Body of pancreas (tissue), 4 donors: Measurements from ENCODE around the gene RPS4Y1.

ENCODE experiments used
- CTCF ChIP-seq, 7 experiments: fragments of 450-650 bp in 4 of 7; fragments of 200-600 bp in 3 of 7; sonication (generic) in 3 of 7; IDR thresholded peaks; one replicate each; pipeline ENCODE4 v1.5.1; 2016 to 2019; ENCODE audit warnings: antibody characterized with exemption in 7 of 7
- POLR2A ChIP-seq, 3 donors: fragments of 450-650 bp; IDR thresholded peaks; one replicate each; pipeline ENCODE4 v1.6.1; 2016; ENCODE audit warnings: antibody characterized with exemption in 3 of 3, mild to moderate bottlenecking in 2 of 3

DNA sequence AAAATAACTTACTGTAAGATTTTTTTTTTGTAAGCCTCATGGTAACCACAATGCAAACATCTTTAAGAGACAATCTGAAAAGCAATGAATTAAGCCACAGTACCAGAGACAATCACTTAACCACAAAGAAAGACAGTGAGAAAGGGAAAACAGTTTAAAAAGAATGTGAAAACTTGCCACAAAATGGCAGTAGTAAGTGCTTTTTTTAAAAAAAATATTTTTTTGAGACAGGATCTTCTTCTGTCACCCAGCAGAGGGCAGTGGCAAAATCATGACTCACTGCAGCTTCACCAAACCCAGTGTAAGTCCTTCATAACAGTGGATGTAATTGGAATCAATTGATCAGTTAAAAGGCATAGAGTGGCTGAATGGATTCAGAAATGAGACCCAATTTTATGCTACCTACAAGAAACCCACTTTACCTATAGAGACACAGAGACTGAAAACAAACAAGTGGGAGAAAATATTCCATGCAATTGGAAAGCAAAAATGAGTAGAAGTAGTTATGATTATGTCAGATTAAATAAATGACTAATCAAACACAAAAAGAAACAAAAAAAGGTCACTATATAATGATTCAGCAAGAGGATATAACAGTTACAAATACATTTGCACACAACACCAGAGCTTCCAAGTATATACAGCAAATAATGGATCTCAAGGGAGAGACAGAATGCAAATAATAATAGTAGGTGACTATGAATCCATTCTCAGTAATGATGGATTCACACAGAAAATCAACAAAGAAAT, 71.8 kb downstream of the RPS4Y1 start:
- TF ChIP-seq CTCF (IDR thresholded peaks at IDR 0.05) (peak in 2 of 7 experiments; percentile 17 to 25), POLR2A (IDR thresholded peaks at IDR 0.05) (no peak)
